Measurements from ENCODE around the gene DOC2A.

The DOC2A gene

DNA sequence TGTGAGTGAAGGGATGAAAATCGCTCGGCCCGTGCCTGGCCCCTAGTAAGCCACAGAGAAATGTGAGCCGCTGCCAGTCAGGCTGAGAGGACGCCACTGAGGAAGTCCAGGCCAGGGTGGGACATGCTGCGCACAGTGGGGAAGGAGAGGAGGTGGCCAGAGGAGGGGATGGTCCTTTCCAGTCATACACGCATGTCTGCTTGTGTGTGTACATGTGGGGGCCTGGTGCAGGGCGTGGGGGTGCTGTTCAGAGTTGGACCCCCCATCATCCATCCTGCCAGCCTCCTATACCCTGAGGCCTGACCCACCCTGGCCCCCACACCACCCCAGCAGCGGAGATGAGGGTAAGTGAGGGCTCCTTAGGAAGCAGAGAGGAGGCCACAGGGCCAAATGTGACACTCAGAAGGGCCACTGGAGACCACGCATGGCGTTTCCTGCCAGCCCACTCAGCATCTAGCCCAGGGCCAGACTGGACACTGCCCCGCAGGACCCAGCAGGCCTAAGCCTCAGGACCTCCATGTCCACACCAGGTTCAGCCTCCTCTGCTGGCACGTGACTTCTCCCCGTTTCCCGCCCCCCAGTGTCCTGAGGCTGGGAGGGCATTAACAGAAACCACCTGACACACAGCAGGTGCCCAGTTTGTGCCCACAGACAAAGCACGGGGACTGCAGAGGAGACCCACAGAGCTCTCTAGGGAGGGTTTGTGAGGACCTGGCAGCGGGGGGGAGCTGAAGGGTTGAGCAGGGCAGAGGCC is 7.0 kb downstream of the DOC2A start:
- no peak for ATAC-seq

DNA sequence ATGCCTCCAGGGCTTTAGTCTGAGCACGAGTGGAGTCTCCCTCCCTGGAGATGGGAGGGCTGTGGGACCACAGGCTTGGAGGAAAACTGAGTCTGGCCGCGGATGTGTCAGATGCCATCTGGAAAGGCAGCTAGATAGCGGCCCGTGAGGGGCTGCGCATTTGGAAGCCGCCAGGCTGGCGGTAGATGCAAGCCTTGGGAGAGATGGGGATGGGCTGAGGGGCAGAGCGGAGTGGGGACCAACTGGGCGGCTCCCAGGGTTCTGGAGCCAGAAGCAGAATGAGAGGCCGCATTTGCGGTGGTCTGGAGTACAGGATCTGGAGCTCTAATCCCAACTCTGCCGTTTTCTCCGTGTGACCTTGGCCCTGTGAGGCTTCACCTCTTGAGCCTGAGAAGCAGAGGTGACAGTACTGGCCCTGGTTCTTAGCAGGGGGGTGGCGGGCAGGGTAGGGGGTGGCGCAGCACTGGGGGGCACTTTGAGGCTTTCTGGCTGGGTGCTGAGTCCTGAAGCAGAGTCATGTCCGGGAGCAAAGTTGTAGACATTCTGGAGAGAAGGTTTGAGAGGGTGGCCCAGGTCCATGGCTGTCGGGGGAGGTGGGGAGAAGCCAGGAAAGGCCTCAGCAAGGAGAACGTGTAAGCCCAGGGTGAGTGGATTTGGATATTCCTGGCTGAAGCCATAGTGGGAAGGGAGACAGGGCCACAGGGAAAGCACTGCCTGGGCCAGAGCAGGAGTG is 8.0 kb downstream of the DOC2A start:
- no peak for ATAC-seq

DNA sequence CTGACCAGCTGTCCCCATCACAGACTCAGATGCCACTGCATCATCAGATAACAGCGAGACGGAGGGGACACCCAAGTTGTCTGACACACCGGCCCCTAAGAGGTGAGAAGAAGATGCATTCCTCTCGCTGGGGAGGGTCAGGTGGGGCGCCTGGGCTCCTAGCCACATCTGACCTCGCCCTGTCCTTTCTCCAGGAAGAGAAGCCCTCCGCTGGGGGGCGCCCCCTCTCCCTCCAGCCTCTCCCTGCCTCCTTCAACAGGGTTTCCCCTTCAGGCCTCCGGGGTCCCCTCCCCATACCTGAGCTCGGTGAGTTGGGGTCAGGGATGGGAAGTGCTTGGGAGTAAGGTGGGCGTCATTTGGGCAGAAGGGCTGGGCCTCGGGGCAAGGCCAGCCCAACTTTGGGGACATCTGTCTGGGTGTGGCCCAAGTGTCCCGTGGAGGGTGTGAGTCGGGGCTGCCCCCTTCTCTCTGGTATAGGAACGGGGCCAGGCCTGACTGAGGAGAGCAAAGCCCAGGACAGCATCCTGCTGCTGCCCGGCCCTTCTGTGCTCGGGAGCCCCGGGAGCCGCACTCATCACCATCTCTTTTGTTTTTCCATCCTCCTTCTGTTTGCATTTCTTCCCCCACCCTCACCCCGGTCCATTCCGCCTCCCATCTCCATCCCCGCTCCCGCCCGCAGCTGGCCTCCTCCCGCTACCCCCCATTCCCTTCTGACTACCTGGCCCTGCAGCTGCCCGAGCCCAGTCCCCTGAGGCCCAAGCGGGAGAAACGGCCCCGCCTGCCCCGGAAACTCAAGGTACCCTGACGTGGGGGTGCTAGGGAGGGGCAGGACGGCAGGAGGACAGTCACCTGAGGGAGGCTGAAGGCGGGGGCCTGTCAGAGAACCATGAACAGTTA is 9.8 kb downstream of the DOC2A start:
- ATAC-seq: no peak

DNA sequence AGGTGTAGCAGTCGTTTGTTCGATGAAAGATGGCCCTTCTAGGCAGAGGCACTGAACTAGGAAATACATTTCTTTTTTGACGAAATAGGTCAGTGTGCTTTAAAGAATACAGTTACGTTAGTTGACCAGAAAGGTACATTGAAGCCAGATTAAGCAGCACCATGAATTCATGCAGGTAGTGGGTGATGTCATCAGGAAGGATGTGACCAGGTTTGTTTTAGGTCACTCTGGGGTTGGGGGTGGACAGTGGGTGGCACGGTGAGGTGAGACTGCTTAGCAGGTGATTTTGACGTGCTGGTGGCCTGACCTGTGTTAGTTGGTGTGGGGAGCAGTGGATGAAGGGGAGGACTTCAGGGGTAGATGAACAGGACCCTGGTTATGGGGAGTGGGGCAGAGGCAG is 11.2 kb downstream of the DOC2A start:
- ATAC-seq: no peak

DNA sequence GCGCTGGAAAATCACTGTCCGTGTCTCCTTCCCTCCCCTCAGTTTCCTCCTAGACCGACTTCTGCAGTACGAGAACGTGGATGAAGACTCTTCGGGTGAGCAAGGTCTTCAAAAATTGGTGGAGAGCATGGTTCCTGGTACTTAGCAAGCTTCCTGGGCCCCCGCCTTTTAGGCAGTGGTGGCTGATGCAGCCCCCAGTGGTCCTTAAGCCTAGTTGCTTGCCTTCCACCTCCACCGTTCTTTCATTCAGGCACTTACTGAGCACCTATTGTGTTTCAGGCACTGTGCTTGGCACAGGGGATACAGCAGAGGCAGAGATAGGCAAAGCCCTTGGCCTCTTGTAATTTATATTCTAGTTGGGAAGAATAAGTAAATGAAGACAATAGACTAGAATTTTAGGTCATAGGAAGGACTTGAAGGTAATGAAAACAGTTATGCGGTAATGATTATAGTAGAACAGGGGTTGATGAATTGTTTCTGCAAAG is 14.0 kb downstream of the DOC2A start:
- ATAC-seq: no peak

DNA sequence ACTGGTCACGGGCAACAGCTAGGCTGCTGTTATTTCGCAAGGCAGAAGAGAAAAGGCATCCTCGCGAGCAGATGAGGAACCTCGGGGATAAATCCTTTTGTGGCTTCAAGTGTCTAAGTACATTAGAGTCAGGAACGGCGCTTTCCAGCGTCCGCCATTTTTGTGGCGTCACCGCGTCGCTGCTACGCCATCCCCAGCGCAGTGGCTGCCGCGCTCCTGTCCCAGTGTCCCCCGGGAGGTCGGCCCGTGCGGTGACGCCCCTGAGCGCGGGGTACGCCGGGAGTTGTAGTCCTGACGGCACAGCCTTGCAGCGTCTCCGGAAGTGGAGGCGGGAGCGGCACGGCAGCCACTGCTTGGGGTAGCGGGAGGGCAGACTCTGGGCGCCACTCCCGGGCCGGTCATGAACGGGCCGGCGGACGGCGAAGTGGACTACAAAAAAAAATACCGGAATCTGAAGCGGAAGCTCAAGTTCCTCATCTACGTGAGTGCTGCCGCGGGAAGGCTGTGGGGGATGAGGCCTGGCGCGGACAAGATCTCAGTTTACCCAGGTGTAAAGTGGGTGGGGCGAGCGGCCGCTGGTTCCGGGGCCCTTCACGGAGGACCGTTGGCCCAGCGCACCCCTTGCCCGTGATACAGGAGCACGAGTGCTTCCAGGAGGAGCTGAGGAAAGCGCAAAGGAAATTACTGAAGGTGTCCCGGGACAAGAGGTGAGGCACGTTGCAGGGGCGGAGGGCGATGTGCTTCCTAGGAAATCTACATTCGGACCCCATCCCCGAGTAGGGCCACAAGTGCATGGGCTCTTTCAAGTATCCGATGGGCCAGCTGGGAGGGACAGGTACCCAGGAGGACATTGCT is 14.7 kb downstream of the DOC2A start, which contains the start of gene INO80E:
Gene INO80E, plus strand, starts transcription at position 331 of the 855 bp plus-strand sequence. Its CDS starts 70 bp downstream, at position 401.
- peak; percentile 99 for ATAC-seq

DNA sequence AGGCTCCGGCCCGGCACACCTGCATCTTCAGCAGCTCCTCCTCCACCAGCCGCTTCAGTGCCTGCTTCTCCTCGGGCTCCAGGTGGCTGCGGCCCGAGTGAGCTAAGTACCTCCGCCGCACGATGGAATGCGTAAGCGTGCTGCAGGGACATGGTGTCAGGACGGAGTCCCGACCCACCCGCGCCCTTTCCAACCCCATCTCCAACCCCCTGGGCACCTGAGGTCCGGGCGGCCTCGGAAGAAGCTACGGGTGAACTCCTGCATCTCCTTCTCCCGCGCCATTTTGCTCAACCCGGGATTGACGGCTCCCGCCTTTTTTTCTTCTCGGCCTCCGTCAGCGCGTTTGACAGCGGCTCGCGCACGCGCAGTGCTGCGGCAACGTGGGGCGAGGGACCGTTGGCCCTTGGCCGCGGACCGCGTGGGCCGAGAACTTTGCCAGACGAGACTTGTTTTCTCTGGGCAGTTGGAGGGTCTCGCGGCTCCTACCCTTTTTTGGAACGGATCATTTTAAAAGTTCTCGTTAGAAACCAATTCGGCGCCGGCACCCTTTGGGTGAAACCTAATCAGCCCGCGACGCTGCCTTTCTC is 15.4 kb downstream of the DOC2A start, which contains the start of gene HIRIP3:
Gene HIRIP3, minus strand, starts transcription at position 294 of the 587 bp plus-strand sequence. Its CDS starts 12 bp downstream, at position 282.
- peak; percentile 54 to 64 for ATAC-seq

DNA sequence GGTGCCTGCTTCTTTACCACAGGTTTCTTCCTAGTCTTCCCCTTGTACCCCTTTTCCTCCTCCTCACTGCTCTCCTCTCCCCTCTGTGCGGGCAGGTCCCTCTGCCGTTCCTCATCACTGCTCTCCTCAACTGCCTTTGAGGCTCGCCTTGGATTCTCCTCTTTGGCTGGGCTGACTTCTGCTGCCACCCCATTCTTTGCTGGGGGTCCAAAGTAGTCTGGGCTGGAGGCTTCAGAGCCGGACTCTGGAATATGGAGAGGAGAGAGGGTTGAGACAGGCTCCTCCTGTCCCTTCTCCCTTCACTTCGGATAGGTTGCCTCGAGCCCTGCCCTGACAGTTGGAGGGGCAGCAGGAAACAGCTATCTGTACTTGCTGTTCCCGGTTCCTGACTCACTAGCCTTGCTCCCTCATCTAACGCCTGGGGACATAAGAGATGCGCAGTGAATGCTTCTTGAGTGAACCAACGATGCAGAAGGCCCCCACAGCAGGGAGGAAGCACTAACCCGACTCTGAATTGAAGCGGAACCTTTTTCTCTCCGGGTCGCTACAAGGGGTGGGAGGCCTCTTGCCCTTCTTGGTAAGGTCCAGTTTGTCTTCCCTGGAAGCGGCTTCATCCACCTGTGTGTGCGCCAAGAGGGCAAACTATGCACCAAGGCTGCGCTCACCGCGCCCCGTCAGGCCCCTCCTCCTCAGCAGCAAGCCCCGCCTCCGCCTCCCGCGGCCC is 16.1 kb downstream of the DOC2A start:
- ATAC-seq: peak in 1 of 2 donors; percentile 40

DNA sequence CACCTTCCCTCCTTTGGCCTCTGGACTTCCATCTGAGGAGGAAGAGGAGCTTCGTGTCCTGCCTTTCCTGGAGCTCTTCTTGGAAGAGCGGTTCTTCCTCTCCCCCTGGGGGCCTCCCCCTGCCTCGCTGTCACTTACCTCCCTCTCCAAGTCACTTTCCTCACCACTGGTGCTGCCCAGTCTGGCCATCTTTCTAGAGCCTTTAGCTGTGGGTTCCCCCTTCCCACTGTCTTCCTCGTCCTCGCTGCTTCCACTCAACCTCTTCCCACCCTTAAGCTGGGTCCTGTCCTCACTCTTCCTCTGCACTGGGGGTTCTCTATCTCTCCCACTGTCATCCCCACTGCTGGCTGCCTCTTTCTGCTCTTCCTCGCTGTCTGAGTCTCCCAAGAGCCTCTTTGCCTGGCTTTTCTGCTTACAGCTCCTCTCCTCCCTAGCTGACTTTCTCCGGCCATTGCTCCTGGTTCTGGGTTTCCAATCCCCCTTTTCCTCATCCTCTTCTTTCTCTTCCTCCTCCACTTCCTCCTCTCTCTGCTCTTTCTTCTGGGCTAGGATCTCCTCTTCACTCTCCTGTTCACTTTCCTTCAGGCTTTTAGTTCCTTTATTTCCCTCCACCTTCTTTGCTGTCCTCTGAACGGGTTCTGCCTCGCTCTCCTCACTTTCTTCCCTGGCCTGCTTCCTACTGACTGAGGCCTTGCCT is 16.8 kb downstream of the DOC2A start:
- ATAC-seq: no peak

DNA sequence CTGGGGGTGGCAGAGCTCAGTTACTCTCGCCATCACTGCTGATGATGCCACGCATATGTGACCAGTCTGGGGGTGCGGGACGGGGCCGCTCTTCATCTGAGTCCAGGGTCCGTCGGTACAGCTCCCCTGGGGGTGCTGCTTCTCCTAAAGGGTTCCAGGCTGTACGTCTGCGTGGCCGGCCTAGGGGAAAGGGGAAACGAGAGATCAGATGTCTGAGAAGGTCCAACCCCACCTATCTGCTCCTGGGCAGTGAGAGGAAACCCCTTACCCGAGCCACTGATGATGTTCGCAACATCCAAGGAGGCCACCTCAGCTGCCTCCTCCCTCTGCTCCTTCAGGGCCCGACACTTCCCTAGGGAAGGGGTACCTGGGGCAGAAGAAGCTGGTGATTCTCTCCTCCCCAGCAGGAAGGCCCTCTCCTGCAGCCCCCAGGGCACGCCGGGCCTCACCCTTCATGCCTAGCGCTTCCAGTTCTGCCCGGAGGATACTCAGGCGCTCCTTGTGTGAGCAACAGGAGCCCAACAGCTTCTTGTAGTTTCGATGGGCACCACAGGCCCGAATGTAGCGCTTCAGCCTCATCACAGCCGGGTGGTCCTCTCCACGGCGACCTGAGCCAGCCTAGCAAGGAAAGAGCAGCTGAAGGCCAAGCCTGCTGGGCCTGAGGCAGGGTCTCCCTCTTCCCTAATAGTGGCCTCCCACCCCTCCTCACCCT is 17.5 kb downstream of the DOC2A start:
- ATAC-seq: no peak

DNA sequence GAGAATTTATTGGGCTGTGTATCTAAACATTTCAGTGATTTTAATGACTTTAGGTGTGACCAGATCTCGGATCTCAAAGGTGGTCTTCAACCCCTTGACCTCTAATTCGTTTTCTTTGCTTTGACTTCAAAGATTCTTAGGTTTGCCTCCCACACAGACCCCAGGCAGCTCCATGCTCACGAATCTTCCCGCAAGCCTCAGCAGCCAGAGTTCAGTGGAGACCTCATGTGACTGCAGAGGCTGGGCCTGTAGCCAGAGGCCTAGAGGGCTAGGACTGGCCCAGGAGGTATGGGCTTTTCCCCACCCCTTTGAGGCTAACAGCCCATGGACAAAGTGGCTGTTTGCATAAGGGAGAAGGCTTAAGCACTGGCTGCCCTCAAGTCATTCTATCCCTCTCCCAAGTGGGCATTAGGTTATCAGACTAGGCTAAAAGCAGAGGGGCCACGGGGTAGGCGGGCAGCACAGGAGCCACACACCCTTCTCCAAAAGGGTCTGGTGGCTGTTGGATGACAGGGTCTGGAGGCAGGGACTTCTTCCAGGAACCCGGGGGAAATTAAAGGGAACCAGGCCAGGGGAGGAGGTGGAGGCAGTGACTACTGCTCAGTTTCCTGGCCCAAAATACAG is 18.4 kb downstream of the DOC2A start:
- ATAC-seq: no peak

DNA sequence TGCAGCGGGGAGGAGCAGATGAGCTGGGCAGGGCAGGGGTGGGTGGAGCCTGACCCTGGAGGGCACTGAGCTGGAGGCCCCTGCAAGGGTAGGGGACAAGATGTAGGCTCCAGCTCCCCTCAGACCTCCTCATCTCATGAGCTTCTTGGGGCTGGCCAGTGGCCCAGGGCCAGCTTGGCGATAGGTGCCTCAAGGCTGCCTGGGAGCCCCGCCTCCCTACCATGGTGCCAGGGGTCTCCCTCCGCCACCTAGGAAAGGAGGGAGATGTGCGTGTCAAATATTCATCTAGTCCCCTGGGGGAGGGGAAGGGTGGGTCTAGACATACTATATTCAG is 19.3 kb downstream of the DOC2A start:
- ATAC-seq: no peak

DNA sequence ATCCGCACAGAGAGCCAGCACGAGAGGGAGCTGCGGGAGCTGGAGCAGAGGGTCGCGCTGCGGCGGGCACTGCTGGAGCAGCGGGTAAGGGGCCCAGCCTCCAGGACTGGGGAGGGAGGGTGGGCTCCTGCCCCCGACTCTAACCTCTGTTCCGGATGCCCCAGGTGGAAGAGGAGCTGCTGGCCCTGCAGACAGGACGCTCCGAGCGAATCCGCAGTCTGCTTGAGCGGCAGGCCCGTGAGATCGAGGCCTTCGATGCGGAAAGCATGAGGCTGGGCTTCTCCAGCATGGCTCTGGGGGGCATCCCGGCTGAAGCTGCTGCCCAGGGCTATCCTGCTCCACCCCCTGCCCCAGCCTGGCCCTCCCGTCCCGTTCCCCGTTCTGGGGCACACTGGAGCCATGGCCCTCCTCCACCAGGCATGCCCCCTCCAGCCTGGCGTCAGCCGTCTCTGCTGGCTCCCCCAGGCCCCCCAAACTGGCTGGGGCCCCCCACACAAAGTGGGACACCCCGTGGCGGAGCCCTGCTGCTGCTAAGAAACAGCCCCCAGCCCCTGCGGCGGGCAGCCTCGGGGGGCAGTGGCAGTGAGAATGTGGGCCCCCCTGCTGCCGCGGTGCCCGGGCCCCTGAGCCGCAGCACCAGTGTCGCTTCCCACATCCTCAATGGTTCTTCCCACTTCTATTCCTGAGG is 19.8 kb downstream of the DOC2A start:
- no peak for ATAC-seq

DNA sequence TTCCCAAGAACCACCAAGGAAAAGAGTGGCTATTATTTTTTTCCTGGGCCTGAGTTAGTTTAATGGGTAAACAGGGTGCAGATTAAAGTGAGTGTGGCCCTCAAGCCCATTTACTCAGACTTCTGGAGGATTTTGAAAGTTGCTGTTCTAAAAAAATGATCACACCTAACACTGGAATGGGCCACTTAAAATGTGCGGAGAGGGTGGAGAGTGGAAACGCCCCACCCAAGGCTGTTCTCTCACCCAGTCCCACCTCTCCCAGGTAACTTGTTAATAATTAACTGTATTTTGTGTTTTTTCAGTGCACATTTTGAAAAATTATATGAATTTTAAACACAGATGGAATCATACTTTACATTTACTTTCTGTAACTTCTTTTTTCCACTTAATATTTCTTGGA is 20.8 kb downstream of the DOC2A start:
- no peak for ATAC-seq

DNA sequence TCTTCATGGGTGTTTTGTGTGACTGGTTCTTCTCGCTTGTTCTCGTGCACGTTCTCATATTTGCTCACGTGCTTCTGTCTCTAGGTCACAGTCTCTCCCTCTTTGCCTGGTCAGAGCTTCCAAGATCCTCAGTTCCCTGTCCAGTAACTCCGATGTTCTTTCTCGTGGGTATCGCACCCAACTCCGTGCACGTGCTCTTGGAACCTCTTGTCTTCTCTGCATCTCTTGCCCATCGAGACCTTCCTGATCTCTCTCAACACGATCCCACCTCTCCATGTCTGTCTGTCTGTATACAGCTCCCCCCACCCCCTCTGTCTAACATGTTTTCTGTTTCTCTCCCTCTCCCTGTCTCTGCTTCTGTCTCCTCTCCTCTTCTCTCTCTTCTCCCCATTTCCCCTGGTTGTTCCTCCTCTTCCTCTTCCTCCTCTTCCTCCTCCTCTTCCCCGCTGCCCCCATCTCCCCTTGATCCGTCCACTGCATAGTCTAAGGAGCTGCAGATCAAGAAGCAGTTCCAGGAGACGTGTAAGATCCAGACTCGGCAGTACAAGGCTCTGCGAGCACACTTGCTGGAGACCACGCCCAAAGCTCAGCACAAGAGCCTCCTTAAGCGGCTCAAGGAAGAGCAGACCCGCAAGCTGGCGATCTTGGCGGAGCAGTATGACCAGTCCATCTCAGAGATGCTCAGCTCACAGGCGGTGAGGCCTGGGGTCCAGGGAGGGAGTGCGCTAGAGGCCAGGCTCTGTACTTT is 21.5 kb downstream of the DOC2A start:
- ATAC-seq: no peak

DNA sequence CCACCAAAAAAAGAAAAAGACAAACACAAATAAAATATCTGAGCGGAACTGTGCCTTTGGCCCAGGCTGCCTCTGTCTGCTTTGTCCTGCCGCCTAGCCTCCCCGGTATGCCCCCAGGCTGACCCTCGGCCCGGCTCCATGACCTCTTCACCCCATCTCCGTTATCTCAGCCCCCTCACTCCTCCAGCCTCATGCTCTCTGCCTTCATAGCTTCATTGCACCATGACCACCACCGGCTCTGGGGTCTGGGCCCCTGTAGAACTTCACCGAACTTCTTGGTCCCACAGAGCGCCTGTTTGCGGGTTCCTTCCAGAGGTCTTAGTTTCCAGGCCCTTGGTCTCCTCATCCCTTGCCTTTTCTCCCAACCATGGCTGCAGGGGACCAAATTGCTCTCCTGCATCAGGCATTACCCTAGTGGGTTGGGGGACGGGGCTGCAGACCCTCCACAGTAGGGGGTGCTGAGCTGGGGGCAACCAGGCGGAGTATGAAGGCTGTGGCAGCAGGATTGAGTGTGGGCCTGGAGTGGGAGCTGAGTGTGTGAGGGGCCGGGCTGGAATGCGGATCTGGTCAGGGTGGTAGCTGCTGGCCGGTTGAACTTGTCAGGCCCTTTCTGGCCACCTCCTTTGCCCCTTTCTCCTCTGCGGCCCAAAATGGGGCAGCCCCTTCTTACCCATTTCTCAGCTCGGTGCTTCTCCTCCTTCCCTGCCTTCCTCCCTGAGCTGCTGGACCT is 22.3 kb downstream of the DOC2A start:
- no peak for ATAC-seq

Measured in activated CD4-positive, CD25-positive, alpha-beta regulatory T cell treated with anti-CD3 and anti-CD28 coated beads, Interleukin-2, amount 50 U/mL, for 24 hours (primary cell).